ENCODE data around the gene CLEC16A.

DNA sequence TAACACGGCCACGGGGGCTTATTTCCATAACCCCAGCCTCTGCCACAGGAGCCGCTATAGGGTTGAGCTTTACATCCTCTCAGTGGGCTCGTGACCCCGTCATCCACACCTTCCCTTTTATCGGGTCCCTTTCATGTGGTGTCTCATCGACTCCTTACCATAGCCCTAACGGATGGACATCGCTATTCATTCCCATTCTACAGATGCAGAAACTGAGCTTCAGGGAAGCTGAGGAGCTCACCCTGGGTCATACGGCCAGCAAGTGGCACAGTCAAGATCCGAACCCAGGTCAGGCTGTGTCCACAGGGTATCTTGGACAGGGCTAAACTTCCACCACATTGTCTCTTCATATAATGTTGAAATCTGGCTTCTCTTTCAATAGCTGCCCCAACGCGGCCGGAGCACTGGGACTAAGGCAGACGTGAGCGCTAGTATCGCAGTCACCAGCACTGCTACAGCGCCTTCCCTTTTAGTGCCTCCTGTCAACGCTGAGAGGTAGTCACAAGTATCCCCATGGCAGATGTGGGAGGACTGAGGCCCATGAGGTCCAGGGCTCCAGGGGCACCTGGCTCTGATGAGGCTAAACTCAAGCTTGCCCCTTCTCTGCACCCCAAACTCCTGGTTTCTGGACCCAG lies 260.8 kb downstream of the CLEC16A start:
- TF ChIP-seq, protein P1, sequence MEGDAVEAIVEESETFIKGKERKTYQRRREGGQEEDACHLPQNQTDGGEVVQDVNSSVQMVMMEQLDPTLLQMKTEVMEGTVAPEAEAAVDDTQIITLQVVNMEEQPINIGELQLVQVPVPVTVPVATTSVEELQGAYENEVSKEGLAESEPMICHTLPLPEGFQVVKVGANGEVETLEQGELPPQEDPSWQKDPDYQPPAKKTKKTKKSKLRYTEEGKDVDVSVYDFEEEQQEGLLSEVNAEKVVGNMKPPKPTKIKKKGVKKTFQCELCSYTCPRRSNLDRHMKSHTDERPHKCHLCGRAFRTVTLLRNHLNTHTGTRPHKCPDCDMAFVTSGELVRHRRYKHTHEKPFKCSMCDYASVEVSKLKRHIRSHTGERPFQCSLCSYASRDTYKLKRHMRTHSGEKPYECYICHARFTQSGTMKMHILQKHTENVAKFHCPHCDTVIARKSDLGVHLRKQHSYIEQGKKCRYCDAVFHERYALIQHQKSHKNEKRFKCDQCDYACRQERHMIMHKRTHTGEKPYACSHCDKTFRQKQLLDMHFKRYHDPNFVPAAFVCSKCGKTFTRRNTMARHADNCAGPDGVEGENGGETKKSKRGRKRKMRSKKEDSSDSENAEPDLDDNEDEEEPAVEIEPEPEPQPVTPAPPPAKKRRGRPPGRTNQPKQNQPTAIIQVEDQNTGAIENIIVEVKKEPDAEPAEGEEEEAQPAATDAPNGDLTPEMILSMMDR (IDR thresholded peaks at IDR 0.05): no peak
- no peak for TF ChIP-seq POLR2A (IDR thresholded peaks at IDR 0.05)
